Activated T-cell treated with anti-CD3 and anti-CD28 coated beads, Interleukin-2, amount 50 U/mL, for 1 hour (primary cell): ENCODE results near the gene DUSP15.
A peak's percentile ranks its signal among the peaks of the same experiment; 100 is the strongest.
"Not testable (repeated sequence)": the region's sequence is repeated elsewhere in the genome, so short reads cannot be mapped to it uniquely, and the experiment has no call there.

Experiments
- DNase-seq: peaks from one replicate; pipeline ENCODE4 v3.0.0-alpha.2; 2020

DUSP15 gene

DNA sequence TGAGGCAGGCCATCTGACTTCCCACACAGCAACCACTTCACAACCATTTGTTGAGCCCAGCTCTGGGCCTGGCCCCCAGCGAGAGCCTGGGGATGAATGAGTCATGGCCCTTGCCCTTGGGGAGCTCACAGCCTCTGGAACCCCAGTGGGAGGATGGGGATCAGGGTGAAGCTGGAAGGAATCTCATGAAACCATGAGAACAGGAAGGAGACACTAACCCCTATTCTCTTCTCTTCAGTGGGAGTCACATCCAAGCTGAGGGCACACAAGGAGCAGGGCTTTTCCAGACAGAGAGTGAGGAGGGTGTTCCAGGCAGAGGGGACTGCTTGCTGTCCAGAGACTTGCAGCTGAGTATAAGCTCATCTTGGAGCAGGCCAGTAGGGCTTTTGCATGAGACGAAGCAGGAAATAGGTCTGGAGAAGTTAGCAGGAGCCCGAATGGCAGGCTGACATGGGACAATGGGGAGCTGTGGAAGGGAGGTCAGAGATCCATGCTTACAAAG, 32.4 kb downstream of the DUSP15 start:
- DNase-seq: no peak

DNA sequence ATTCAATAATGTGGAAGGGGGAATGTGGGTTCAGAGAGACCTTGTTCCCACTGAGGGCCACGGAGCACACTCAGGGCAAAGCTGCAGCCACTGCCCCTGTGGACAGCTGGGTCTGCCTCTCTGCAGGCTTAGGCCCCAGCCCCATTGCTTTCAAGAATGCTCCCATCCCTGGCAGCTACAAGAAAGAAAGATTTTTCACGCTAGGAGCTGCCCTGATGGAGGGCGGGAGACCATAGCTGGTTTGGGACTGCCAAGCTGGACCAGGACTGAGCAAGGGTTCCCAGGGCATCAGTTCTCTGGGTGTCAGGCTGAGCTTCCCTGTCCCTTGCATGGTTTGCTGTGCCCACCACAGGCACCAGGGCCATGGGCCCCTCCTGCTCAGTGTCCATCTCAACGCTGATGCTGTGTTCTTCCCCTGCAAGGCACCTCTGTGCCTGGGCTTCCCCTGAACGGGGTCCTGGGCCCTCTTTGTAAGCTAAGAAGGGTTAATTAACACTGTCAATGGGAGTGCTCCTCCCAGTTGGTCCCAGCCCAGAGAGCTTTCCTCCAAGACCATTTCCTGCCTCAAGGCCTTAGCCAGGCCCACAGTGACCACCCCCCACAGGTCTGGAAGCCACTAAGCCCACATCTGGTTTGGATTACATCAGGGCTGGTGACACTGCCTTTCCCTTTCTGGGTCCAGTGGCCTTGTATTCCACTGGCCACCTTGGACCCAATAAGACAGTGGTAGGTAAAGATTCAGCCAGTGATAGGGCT, 33.3 kb downstream of the DUSP15 start:
- no peak for DNase-seq

DNA sequence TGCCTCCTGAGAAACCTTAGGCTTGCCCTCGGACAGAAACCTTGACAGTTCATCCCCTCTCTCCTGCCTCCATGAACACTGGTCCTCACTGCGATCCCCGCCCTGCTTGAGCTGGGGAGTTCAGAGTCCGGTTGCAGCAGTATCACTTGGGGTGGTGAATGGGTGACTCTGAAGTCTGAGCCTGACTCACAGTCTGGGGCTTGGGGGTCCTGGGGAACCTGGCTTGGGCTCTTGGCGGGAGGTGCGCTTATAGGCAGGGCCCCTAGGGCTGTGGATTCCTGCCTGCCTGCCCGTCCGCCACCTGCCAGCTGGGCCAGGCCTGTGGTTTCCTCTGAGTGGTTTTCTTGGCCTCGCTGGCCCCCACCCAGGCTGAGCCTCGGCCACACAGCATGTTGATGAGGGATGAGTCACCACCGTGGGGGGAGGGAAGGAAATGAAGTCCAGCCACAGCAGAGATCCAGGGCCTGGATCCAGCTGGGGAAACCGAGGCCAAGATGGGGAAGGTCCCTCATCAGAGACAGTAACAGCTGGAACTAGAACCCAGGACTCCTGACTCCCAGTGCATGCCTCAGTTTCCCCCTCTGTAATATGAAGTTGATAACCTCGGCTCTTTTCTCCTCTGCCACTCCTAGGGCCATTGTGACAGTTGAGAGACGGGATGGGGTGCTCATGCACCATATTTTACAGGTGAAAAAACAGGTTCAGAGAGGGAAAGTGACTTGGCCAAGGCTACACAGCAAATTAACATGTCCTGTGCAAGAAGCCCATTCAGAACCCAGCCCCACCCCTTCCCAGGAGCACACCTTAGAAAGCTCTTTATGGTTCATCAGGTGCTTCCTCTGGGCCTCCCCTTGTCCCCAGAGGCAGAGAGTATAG, 34.1 kb downstream of the DUSP15 start:
- no peak for DNase-seq

DNA sequence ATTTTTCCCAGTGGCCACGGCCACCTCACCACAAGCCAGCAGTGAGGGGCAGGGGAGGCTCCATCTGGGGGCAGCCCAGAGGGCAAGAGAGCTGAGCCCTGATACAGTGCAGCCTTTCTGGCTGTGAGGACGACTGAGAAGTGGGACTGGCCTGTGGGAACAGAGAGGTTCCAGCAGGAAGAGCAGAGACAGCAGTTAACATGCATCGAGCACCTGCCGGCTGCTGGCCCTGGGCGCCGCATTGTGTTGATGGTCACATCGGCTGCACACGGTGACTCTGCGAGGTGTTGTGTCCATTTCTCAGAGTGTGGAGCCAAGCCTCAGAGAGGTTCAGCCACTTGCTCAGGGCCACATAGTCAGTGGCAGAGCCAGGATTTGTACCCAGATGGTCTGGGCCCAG, 34.8 kb downstream of the DUSP15 start:
- no peak for DNase-seq

DNA sequence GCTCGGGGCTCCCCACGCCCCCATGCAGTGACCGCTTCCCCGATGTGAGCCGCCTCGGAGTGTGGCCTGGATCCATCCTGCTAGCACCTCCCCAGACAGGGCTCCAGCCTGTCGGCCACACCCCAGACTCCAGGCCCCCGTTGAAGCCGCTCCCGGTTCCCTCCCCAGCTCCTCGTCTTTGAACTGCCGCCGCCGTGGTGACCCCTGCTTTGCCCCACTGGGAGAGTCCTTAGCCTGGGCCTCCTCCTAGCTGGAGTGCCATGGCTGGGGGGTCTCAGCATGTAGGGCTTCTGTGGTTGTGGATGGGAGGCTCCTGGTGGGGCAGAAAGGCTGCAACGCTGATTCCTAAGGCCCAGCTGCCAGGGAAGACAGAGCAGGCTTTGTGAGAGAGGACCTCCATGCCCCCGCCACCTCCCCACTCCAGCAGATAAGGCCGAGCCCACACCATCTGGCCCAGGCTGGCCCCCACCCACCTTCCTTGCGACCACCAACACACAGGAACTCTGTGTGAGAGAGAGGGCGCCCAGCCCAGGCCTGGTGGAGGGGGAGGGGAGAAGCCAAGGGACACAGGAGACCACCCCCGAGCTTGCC, 36.3 kb downstream of the DUSP15 start:
- no peak for DNase-seq

DNA sequence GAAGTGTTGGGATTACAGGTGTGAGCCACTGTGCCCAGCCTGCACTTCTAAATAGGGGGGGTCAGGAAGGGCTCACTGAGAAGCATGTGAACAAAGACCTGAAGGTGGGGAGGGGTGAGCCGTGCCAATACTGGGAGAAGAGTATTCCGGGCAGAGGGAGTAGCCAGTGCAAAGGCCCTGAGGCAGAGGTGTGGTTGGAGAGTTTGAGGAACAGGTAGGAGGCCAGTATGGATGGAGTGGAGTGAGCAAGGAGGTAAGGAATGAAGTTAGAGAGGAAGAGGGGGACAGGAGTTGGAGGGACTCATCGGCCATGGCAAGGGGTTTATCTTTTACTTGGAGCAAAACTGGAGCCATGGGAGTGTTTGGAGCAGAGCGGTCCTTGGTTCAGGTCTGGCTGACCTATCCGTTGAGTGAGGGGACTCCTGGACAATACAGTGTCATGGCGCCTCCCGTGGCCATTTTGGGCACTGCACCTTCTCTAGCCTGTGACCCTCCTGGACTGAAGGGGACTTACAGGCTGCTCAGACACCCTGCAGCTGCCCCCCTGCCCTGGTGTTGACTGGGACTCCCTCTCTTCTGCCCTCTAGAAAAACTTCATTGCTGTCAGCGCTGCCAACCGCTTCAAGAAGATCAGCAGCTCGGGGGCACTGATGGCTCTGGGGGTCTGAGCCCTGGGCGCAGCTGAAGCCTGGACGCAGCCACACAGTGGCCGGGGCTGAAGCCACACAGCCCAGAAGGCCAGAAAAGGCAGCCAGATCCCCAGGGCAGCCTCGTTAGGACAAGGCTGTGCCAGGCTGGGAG, 37.0 kb downstream of the DUSP15 start:
- peak; percentile 67 for DNase-seq

DNA sequence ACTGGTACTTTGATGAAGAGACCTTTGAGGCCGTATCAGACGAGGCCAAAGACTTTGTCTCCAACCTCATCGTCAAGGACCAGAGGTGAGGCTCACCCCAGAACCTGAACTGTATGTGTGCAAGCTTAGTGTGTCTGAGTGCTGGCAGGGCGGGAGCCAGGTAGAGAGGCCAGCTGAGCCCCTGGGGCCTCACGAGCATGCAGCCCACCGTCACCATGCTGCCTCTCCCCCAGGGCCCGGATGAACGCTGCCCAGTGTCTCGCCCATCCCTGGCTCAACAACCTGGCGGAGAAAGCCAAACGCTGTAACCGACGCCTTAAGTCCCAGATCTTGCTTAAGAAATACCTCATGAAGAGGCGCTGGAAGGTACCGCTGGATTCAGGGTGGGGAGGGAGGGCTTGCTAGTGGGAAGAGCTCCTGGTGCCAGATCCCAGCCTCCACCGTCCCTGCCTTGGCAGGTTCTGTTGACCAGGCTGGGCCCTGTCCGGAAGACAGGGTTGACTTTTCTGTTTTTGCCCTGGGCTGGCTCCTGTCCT, 38.5 kb downstream of the DUSP15 start:
- no peak for DNase-seq

DNA sequence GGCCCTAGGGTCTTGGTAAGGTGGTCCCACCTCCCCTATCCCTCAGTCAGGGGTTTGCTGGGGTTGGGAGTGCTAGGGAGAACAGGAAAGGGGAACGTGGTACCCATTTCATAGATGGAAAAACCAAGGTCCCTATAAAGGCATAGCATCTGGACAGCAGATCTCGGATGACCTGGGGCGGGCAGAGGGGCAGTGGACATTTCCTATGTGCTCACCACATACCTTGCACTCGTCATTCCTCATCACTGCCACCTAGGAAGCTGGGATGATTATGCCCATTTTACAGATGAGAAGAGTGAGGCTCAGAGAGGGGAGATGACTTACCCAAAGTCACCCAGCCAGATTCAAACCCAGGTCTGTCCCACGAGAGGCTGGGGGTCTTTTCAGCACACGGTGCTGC, 39.1 kb downstream of the DUSP15 start:
- DNase-seq: no peak

DNA sequence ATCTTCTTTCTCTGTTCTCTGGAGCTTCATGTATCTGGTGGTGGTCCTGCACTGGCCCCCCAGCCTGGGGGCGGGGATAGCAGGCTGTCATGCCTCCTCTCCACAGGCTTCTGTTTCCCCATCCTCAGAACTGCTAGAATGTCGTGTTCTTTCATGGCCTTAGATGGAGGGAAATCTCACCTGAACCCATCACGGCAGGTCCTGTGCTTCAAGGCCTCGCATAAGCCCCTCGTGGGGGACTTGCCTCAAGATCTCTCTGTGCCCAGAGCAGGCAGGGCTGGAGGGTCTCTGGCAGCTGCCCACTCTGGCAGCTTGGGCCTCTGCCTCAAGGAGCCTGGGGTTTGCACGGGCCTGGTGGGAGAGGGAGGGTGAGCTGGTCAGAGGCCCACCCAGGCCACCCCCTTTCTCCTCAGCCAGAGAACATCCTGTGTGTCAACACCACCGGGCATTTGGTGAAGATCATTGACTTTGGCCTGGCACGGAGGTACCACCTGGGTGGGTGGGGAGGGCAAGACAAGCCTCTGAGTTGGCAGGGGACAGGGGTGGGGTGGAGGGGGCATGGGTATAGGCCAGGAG, 39.8 kb downstream of the DUSP15 start:
- DNase-seq: no peak

DNA sequence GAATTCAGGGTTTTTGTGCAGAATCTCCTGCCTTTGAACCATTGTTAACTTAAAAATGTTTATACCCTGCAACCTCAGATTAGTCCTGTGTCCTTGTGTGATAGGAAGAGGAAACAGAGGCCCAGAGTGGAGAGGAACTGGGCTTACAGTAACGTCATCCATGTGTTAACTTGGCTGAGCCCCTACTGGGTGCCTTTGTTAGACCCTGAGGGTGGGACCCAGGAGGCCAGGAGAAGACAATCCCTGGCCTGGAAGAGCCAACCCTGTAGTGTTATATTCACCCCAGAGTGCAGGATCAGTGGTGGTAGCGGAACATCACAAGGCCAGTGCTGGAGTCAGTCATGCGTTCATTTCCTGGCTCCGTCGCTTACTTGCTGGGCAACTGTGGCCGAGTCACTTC, 40.6 kb downstream of the DUSP15 start:
- DNase-seq: no peak

DNA sequence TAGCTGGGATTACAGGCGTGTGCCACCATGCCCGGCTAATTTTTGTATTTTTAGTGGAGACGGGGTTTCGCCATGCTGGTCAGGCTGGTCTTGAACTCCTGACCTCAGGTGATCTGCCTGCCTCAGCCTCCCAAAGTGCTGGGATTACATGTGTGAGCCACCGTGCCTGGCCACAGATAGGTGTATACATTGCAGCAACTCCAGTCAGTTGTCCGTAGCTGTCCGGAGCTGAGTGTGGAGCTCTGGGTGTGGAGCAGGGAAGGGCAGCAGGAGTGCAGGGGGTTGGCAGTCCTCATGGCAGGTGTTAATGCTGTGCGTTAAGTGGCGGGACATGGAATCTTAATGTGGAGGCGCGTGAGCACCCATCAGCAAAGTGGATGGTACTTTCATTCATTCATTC, 42.3 kb downstream of the DUSP15 start:
- DNase-seq: not testable (repeated sequence)

DNA sequence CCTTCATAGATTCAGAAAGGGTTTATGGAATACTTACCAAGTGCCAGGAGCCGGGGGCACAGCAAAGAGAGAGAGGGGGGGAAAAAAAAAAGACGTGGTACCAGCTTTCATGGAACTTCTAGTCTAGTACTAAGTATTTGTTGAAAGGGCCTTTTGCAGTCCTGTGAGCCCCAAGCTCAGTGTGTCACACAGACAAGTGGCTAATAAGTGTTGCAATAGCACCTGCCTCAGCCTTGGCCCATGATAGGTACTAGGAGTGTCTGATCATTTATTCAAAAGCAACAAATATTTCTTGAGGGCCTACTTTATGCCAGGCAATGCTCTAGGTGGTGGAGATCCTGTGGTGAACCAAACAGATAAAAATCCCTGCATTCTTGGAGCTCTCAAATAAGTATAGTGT, 43.3 kb downstream of the DUSP15 start:
- no peak for DNase-seq

DNA sequence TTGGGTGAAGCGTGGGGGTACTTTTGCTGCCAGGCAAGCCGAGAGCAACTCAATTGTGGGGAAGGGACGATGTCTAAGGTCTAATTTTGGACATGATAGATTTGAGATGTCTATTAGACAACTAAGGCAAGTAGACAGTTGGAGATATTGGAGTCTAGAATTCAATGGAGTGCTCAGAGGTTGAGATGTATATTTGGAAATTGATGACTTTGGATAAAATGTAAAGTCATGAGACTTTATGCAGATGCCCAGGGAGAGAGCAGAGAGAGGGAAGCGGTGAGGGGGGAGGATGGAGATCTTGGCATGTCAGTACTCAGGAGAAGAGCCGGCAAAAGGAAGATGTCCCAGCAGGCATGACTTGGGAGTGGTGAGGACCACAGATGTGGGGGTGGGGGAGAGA, 44.3 kb downstream of the DUSP15 start:
- no peak for DNase-seq

DNA sequence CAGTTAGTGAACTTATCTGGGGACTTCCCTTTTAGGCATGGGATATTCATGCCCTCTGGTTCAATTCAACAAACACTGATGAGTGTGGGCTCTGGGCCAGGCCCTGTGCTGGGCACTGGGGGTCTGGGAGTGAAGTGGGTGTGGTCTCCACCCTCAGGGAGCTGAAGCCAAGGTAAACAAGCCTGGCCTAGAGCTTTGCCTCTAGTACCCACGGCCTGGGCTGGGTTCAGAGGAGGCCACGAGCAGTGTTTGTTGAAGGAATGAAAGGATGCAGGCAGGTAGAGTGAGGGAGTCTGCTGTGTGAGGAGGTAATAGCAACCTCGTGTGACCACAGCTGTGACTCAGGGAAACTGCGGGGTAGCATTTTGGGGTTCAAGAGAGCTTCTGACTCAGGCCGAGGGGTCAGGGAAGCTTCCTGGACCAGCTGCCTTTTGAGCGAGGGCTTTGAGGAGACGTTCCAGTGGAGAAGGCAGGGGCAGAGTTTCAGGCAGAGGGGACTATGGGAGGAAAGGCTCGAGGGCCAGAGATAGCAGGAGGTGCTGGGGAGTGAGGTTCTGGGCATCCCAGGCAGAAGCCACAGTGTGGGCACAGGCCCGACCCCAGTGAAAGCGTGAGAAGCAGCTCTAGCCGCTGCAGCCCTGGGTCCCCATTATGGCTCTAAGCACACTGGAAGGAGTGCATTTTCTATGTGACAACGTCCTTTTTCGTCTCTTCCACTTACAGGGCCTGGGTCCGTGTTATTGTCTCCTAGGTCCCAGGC, 45.6 kb downstream of the DUSP15 start:
- DNase-seq: no peak

DNA sequence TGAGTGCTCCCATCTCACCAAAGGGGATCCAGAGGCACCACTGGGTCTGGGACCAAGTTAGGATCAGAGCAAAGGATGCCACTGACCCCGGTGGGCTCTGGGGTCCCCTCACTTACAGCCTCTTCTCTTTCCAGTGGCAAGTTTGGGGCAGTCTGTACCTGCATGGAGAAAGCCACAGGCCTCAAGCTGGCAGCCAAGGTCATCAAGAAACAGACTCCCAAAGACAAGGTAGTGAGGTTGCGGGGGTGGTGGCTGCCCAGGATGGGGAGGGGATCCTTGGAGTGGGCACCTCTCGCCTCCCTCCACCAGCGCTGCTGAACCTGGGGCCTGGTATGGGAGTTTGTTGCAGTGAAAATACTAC, 46.2 kb downstream of the DUSP15 start:
- DNase-seq: no peak

DNA sequence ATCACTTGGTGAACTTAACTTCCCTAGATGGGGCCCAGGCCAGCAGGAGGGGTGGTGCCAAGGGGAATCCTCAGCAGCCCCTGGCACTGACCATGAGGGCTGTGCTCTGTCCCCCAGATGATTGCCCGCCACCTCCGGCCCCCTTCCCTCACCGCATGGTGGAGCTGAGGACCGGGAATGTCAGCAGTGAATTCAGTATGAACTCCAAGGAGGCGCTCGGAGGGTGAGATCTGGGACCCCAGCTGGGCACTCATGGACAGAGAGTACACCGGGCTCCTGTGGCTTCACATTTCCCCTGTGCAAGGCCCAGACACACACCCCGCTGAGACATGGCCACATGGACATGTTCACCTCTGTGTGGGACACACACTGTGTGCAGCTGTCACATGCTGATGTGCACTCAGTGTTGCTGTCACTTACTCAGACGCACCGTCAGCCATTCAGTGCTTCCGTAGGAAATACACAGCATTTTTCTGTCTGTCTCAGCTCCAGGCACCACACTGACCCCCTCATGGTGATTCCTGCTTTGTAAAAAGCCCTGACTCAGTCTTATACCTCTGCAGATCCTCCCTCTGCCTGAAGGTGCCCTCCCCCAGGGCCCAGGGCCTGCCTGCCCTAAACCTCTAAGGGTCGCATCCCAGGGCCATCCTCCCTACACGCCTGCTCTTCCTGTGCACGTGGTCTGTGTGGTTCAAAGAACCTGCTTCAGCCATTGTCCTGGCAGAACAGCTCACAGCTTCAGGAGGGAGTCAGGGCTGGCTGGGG, 46.8 kb downstream of the DUSP15 start:
- no peak for DNase-seq

DNA sequence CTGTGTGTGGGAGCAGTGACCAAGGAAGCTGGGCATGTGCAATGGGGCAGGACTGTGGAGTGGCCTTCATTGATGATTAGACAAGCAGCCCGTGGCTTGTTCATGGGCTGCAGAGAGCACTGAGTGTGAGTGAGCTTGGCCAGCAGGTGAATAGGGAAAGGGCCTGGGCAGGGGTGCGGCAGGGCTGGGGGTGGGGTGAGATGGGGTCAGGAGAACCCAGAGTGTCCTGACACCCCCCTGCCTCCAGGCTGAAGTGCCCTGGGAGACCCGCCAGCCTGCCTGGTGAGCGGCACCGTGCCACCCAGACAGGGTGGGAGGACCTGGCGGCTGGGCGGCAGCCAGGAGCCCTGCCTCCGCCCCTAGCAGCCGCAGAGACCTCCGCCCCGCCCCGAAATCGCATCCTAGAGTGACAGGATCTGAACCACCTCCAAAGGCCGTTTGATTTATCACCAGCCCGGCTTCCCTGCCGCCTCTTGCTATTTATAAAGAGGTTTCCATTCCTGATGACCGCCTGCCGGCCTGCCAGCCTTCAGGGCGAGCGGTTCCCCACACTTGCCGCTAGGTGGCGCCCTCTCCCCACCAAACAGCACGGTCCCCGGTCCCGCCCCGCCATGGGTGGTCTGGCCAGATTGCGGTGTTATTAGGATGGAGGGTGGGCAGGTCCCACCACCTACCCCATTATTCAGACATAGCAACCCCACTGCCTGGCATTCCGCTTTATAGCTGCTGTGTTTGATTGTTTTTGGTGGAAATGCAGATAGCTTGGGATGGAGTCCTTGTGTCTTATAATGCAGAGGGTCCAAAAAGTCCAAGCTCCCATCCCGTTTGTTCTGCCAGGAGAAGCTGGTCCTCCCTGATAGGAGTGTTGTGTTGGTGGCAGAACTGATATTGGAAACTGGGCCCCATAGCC, 47.7 kb downstream of the DUSP15 start:
- peak; percentile 81 for DNase-seq

DNA sequence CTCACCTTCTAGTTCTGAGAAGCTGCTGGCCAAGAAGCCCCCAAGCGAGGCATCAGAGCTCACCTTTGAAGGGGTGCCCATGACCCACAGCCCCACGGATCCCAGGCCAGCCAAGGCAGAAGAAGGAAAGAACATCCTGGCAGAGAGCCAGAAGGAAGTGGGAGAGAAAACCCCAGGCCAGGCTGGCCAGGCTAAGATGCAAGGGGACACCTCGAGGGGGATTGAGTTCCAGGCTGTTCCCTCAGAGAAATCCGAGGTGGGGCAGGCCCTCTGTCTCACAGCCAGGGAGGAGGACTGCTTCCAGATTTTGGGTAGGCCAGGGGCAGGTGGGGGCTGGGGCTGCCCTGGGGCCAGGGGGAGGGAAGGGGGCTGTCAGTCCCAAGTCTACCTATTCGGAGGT, 48.9 kb downstream of the DUSP15 start:
- DNase-seq: no peak

DNA sequence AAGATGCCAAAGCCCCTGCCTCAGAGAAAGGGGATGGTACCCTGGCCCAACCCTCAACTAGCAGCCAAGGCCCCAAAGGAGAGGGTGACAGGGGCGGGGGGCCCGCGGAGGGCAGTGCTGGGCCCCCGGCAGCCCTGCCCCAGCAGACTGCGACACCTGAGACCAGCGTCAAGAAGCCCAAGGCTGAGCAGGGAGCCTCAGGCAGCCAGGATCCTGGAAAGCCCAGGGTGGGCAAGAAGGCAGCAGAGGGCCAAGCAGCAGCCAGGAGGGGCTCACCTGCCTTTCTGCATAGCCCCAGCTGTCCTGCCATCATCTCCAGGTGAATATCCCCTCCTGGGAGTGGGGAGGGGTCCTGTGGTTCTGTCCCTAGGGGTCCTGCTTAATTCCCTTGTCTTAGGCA, 50.1 kb downstream of the DUSP15 start:
- DNase-seq: no peak
